SK-N-MC (cell line): ENCODE results near the gene HMSD.

Experiments
- EZH2 ChIP-seq: fragments of 200-600 bp; sonication (generic); IDR thresholded peaks from one replicate; pipeline ENCODE4 v1.6.1; 2017; ENCODE audit warnings: antibody characterized with exemption
- POLR2AphosphoS5 ChIP-seq: IDR thresholded peaks from 2 replicates; pipeline ENCODE4 v1.6.1; 2012; ENCODE audit warnings: mild to moderate bottlenecking, low read depth, low read length, borderline replicate concordance

DNA sequence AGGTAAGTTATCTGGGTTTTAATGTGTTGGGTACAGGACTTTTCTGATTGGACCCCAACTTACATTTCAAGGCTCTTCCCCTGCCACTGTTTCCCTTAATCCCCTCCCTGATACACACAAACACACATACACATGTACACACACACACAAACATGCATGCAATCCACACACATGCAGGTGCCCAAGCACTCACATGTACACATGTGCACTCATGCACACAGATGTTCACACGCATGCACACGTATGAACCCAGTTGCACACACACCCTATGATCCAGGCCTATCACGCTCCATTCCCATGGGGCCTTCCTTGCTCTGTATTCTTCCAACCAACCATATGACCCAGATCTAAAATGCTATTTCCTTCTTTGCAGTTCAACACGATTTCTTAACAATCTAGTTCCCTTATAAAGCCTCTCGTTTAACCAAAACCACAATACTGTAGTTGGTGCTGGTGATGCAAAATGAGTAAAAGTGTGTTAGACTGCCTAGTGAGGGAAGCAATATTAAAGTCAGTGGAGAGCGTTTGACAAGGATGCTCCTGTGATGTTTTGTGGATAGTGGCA is 31.9 kb downstream of the HMSD start:
- TF ChIP-seq EZH2 (no peak), POLR2AphosphoS5 (no peak)
